Measurements from ENCODE around the gene GABRG3.

DNA sequence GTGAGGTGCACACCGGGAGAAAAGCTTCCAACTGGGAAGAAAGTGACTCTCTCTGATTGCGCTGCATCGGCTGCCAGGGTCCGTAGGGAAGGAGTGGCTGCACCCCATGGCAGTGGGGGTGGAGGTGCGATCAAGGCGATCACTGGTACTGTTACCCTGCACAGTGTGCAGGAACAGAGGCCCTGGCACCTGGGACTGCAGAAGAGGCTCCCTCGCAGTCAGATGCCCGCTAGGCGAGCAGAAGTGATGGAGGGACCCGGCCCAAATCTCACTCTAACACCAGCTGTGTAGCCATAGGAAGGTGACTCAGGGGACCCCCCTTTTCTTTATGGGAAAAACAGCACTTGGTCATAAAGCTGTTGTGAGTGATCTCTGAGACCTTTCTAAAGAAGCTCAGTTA is 196.8 kb downstream of the GABRG3 start:
- no peak for TF ChIP-seq MAFK (IDR thresholded peaks at IDR 0.05; ENCODE audit: low read length)
- no peak for TF ChIP-seq NFYB (IDR thresholded peaks at IDR 0.05; ENCODE audit: extremely low read depth, insufficient read length)
- no peak for TF ChIP-seq YY1 (IDR thresholded peaks at IDR 0.05; ENCODE audit: borderline replicate concordance in 1 of 3, control insufficient read depth in 1 of 3, extremely low read depth in 1 of 3, insufficient read depth in 3 of 3, insufficient read length in 1 of 3, insufficient replicate concordance in 2 of 3, low read depth in 1 of 3, low read length in 2 of 3)
- no peak for TF ChIP-seq ZNF24 (IDR thresholded peaks at IDR 0.05)
- no peak for TF ChIP-seq HDAC2 (IDR thresholded peaks at IDR 0.05)
- TF ChIP-seq, protein P1, sequence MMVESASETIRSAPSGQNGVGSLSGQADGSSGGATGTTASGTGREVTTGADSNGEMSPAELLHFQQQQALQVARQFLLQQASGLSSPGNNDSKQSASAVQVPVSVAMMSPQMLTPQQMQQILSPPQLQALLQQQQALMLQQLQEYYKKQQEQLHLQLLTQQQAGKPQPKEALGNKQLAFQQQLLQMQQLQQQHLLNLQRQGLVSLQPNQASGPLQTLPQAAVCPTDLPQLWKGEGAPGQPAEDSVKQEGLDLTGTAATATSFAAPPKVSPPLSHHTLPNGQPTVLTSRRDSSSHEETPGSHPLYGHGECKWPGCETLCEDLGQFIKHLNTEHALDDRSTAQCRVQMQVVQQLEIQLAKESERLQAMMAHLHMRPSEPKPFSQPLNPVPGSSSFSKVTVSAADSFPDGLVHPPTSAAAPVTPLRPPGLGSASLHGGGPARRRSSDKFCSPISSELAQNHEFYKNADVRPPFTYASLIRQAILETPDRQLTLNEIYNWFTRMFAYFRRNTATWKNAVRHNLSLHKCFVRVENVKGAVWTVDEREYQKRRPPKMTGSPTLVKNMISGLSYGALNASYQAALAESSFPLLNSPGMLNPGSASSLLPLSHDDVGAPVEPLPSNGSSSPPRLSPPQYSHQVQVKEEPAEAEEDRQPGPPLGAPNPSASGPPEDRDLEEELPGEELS (CRISPR knock-in tag; IDR thresholded peaks at IDR 0.05; ENCODE audit: borderline replicate concordance): no peak
- TF ChIP-seq TAF1 (IDR thresholded peaks at IDR 0.05; ENCODE audit: control insufficient read depth, extremely low read depth, insufficient read depth, low read length, severe bottlenecking): no peak

Data from K562 (cell line).